GM23338 (cell line): Measurements from ENCODE around the gene SOD1. TPM values are rescaled to one million over a fixed set of nuclear protein-coding genes. Genes with fewer than 3 reads are reported as not detected.

Experiments
- ATAC-seq: fragments of 200-7000 bp; cut with Tn5 transposase; 3 replicates; pipeline ENCODE4 v1.9.1; 2020
- DNase-seq: peaks from one replicate; pipeline ENCODE4 v3.0.0-alpha.2; 2015; ENCODE audit warnings: low spot score
- H2AFZ ChIP-seq: fragments of 200-600 bp; sonication (generic); 2 replicates; pipeline ENCODE4 v1.8.0; 2016; ENCODE audit warnings: antibody characterized with exemption, mild to moderate bottlenecking, moderate library complexity
- H3F3A ChIP-seq: fragments of 200-600 bp; sonication (generic); replicated peaks from 2 replicates; pipeline ENCODE4 v1.8.0; 2017; ENCODE audit warnings: antibody characterized with exemption, mixed run types, low read depth
- H3K27ac ChIP-seq: fragments of 200-600 bp; sonication (generic); 2 replicates; pipeline ENCODE4 v1.6.1; 2016; ENCODE audit warnings: low read depth
- H3K27me3 ChIP-seq: fragments of 200-600 bp; sonication (generic); 2 replicates; pipeline ENCODE4 v1.8.0; 2016; ENCODE audit warnings: mild to moderate bottlenecking, mixed run types, moderate library complexity; ENCODE audit not compliant: insufficient read depth
- H3K36me3 ChIP-seq: fragments of 200-600 bp; sonication (generic); 2 replicates; pipeline ENCODE4 v1.8.0; 2016; ENCODE audit warnings: mild to moderate bottlenecking; ENCODE audit not compliant: insufficient read depth
- H3K4me1 ChIP-seq: fragments of 200-600 bp; sonication (generic); 2 replicates; pipeline ENCODE4 v1.8.0; 2016; ENCODE audit warnings: mild to moderate bottlenecking, moderate library complexity; ENCODE audit not compliant: insufficient read depth
- H3K4me2 ChIP-seq: fragments of 200-600 bp; sonication (generic); 2 replicates; pipeline ENCODE4 v1.7.1; 2017; ENCODE audit warnings: mixed run types
- H3K4me3 ChIP-seq: fragments of 200-600 bp; sonication (generic); 2 replicates; pipeline ENCODE4 v1.6.1; 2016; ENCODE audit warnings: mixed run types
- H3K79me2 ChIP-seq: fragments of 200-600 bp; sonication (generic); replicated peaks from 2 replicates; pipeline ENCODE4 v1.8.0; 2017; ENCODE audit warnings: mild to moderate bottlenecking; ENCODE audit not compliant: insufficient read depth
- H3K9me2 ChIP-seq: fragments of 200-600 bp; sonication (generic); 2 replicates; pipeline ENCODE4 v1.8.0; 2017; ENCODE audit not compliant: insufficient read depth
- H4K20me1 ChIP-seq: fragments of 200-600 bp; sonication (generic); replicated peaks from 2 replicates; pipeline ENCODE4 v1.8.0; 2017; ENCODE audit warnings: mild to moderate bottlenecking; ENCODE audit not compliant: insufficient read depth
- H3K27ac Mint-ChIP-seq: 2 replicates; pipeline ENCODE4 v1.8.0; 2020; ENCODE audit warnings: inconsistent platforms, mild to moderate bottlenecking, moderate library complexity, mixed read lengths
- H3K27me3 Mint-ChIP-seq: 3 replicates; pipeline ENCODE4 v1.8.0; 2022; ENCODE audit warnings: low read depth, mild to moderate bottlenecking, moderate library complexity, mixed read lengths, inconsistent platforms; ENCODE audit not compliant: insufficient read depth, poor library complexity
- H3K36me3 Mint-ChIP-seq: 3 replicates; pipeline ENCODE4 v1.8.0; 2021; ENCODE audit warnings: low read depth, mild to moderate bottlenecking, inconsistent platforms, moderate library complexity, mixed read lengths
- H3K4me1 Mint-ChIP-seq: 3 replicates; pipeline ENCODE4 v1.8.0; 2020; ENCODE audit warnings: mild to moderate bottlenecking, inconsistent platforms, mixed read lengths
- H3K4me3 Mint-ChIP-seq: 3 replicates; pipeline ENCODE4 v1.8.0; 2021; ENCODE audit warnings: moderate library complexity, mild to moderate bottlenecking, inconsistent platforms, mixed read lengths
- H3K9me3 Mint-ChIP-seq: 3 replicates; pipeline ENCODE4 v1.8.0; 2020; ENCODE audit warnings: moderate library complexity, mild to moderate bottlenecking, inconsistent platforms, mixed read lengths
- CTCF ChIP-seq, 2 experiments: fragments of 200-600 bp in 1 of 2; sonication (generic) in 1 of 2; conservative IDR thresholded peaks; 2 replicates each; pipeline versions ENCODE4 v1.5.1 to v1.6.1; 2016 to 2017; ENCODE audit warnings: antibody characterized with exemption in 2 of 2, low read depth in 2 of 2, mild to moderate bottlenecking in 2 of 2, moderate library complexity in 1 of 2
- EZH2phosphoT487 ChIP-seq: fragments of 200-600 bp; sonication (generic); IDR thresholded peaks from one replicate; pipeline ENCODE4 v1.8.1; 2018; ENCODE audit warnings: antibody characterized with exemption; ENCODE audit not compliant: unreplicated experiment
- JUNB ChIP-seq: IDR thresholded peaks from one replicate; pipeline ENCODE4 v1.6.1; 2016; ENCODE audit warnings: antibody characterized with exemption; ENCODE audit not compliant: unreplicated experiment
- NANOG ChIP-seq: IDR thresholded peaks from 2 replicates; pipeline ENCODE4 v1.6.1; 2016; ENCODE audit warnings: antibody characterized with exemption, borderline replicate concordance
- STAT1 ChIP-seq: IDR thresholded peaks from one replicate; pipeline ENCODE4 v1.6.1; 2016; ENCODE audit warnings: antibody characterized with exemption; ENCODE audit not compliant: unreplicated experiment
- ZNF331 ChIP-seq: fragments of 250-450 bp; sonication (Bioruptor Pico); IDR thresholded peaks from 2 replicates; pipeline ENCODE4 v1.5.0; 2020; ENCODE audit warnings: low read depth, mild to moderate bottlenecking, moderate library complexity
- ZNF462 ChIP-seq: fragments of 250-450 bp; sonication (Bioruptor Pico); IDR thresholded peaks from 2 replicates; pipeline ENCODE4 v1.5.0; 2020; ENCODE audit warnings: mild to moderate bottlenecking, moderate library complexity
- polyA plus RNA-seq: library from polyadenylated mRNA; unstranded; fragments of >200 nt; fragmentation: Nextera tagmentation; extraction: Ambion mirVana; gene quantifications from 2 replicates; pipeline ENCODE4 v1.2.1, GENCODE V29; 2016
- total RNA-seq: library from RNA; depleted of rRNA; stranded (reverse); fragments of >200 nt; shearing (Covaris generic); gene quantifications from 2 replicates; pipeline ENCODE4 v1.2.3, GENCODE V29; 2014

SOD1 gene
- total and polyA plus RNA-seq, 2 experiments from 2014 or later, result 123 to 454 TPM

GRCh38 chr21:31706562-31706961 is 47.1 kb downstream of the SOD1 start:
- Mint-ChIP-seq H3K4me1 (peaks cover 25% of the 10 kb centered on the region), H3K27me3 (no peaks in the 10 kb centered on the region), H3K9me3 (no peaks in the 10 kb centered on the region), H3K36me3 (peaks cover 27% of the 10 kb centered on the region; the same call in 2 of the 3 replicates), H3K4me3 (no peak overlapping the region), H3K27ac (0 out of 2 replicates have a peak overlapping the region, but pooled peaks have one; percentile 5)
- peaks cover 25% of the 10 kb centered on the region for H3K4me1 ChIP-seq
- H3K36me3 ChIP-seq, result peaks cover 17% of the 10 kb centered on the region; the same call in 1 of the 2 replicates
- TF ChIP-seq CTCF (conservative IDR thresholded peaks at IDR 0.05; ENCODE audit: low read depth in 2 of 2) (no peak), NANOG (no peak), ZNF462 (CRISPR knock-in tag) (no peak), ZNF331 (CRISPR knock-in tag) (no peak), JUNB (no peak), EZH2phosphoT487 (no peak), STAT1 (no peak)
- no peaks in the 10 kb centered on the region for H3F3A ChIP-seq
- H3K79me2 ChIP-seq, result peaks cover 99% of the 10 kb centered on the region
- no peak overlapping the region for H2AFZ ChIP-seq
- no peaks in the 10 kb centered on the region for H3K27me3 ChIP-seq
- no peak for DNase-seq
- H3K4me2 ChIP-seq, result 0 out of 2 replicates have a peak overlapping the region, but pooled peaks have one; percentile 17
- peak; percentile 40 for ATAC-seq
- no peaks in the 10 kb centered on the region for H3K9me2 ChIP-seq
- H3K27ac ChIP-seq, result peak overlapping the region; percentile 52; the same call in 1 of the 2 replicates
- peaks cover 71% of the 10 kb centered on the region for H4K20me1 ChIP-seq
- H3K4me3 ChIP-seq, result no peak overlapping the region
